WTC11 (cell line): ENCODE measurements around the gene SMG9.

Experiments
- CREB1 ChIP-seq: sonication (generic); formaldehyde crosslinking; IDR thresholded peaks from 2 replicates; pipeline ENCODE4 v1.8.0; 2023; ENCODE audit warnings: mild to moderate bottlenecking, missing genetic modification reagents
- FOXP4 ChIP-seq: sonication (generic); formaldehyde crosslinking; IDR thresholded peaks from 2 replicates; pipeline ENCODE4 v1.8.0; 2022; ENCODE audit warnings: mild to moderate bottlenecking, missing genetic modification reagents
- JUN ChIP-seq: sonication (generic); formaldehyde crosslinking; IDR thresholded peaks from 2 replicates; pipeline ENCODE4 v1.8.0; 2023; ENCODE audit warnings: mild to moderate bottlenecking, missing genetic modification reagents
- PREB ChIP-seq: sonication (generic); formaldehyde crosslinking; IDR thresholded peaks from 2 replicates; pipeline ENCODE4 v1.8.1; 2022; ENCODE audit warnings: mild to moderate bottlenecking, missing genetic modification reagents, moderate library complexity, borderline replicate concordance
- ZNF138 ChIP-seq: sonication (generic); formaldehyde crosslinking; conservative IDR thresholded peaks from 2 replicates; pipeline ENCODE4 v1.8.1; 2022; ENCODE audit warnings: mild to moderate bottlenecking, moderate library complexity, missing genetic modification reagents
- TF ChIP-seq, protein P1 (sequence below): fragments of 200-600 bp; IDR thresholded peaks from 2 replicates; pipeline ENCODE4 v1.8.0; 2022; ENCODE audit warnings: antibody characterized with exemption

GRCh38 chr19:43778651-43779050 lies 23.9 kb upstream of the SMG9 start:
- TF ChIP-seq, protein P1, sequence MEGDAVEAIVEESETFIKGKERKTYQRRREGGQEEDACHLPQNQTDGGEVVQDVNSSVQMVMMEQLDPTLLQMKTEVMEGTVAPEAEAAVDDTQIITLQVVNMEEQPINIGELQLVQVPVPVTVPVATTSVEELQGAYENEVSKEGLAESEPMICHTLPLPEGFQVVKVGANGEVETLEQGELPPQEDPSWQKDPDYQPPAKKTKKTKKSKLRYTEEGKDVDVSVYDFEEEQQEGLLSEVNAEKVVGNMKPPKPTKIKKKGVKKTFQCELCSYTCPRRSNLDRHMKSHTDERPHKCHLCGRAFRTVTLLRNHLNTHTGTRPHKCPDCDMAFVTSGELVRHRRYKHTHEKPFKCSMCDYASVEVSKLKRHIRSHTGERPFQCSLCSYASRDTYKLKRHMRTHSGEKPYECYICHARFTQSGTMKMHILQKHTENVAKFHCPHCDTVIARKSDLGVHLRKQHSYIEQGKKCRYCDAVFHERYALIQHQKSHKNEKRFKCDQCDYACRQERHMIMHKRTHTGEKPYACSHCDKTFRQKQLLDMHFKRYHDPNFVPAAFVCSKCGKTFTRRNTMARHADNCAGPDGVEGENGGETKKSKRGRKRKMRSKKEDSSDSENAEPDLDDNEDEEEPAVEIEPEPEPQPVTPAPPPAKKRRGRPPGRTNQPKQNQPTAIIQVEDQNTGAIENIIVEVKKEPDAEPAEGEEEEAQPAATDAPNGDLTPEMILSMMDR = no peak
- TF ChIP-seq JUN (CRISPR knock-in tag) = no peak
- no peak for TF ChIP-seq PREB (CRISPR knock-in tag)
- TF ChIP-seq ZNF138 (CRISPR knock-in tag) = no peak
- no peak for TF ChIP-seq FOXP4 (CRISPR knock-in tag)
- TF ChIP-seq CREB1 (CRISPR knock-in tag) = no peak
